HG03558 (cell line): Measurements from ENCODE around the gene SPDYC.
A peak's percentile ranks its signal among the peaks of the same experiment; 100 is the strongest.

Experiments
- ATAC-seq: cut with Tn5 transposase; IDR thresholded peaks from one replicate; pipeline ENCODE4 v1.9.1; 2021; ENCODE audit warnings: moderate number of reproducible peaks; ENCODE audit not compliant: unreplicated experiment; ENCODE audit errors: extremely low read depth

The SPDYC gene

DNA sequence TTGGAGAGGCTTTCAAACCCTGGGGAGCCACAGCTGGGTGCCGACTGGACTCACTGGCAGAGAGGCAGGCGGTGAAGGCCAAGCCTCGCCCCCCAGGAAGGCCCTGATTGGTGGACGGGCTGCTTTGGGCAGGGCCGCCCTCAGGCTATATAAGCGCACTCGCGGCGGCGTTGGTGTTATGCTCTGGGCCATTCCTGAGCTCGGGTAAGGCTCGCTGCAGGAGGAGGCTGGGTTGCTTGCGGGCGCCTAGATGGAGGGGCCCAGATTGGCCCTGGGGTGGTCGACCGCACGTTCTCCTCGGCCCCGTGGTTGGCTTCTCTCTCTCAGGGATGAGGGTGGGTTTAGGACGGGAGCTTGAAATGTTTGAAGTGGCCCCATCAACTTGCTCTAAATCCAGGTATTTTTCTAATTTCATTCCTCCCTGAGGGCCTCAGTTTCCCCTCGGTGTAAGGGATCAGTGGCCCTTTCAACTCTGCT is at the start of gene SPDYC:
TSS of gene SPDYC (plus strand) at position 176 of the 477 bp plus-strand sequence. CDS start 1,125 bp downstream, outside the sequence.
- no peak for ATAC-seq

DNA sequence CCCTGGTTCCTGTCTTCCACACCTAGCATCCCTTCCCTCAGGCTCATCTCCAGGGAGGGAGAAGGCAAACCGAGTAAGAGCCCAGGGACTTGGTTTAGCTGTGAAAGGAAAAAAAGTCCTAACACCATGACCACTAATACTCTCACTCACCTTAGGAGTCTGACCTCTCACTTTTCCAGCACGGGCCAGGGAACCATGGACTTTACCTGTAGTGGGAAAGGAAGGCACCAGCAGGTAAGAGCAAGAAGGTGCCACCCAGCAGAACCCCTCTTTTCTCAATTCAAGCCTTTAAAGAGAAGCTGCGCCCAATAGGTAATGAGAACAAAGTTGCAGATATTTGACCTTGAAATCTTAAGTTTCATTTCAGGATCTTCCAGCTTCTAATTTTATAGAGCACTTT is 49.2 kb upstream of the SPDYC start:
- ATAC-seq = no peak

DNA sequence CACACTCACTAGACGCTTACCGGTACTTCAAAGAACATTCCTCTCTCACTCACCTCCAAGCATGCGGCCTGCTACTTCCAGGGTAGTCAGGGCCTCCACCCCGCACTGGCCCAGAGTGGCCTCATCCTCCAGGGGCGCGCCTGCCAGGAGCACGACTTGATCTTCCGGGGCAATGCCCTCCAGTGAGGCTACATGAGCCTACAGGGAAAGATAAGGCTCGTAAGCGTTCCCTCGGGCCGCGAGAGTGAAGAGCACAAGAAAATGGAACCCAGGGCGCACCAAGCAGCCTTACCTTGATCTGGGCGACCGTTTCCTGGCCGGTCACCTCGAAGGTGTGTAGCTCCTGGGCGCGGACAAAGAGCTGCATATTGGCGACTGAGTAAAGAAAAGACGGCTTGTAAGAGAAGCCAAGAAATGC is 48.6 kb upstream of the SPDYC start:
- ATAC-seq = no peak

DNA sequence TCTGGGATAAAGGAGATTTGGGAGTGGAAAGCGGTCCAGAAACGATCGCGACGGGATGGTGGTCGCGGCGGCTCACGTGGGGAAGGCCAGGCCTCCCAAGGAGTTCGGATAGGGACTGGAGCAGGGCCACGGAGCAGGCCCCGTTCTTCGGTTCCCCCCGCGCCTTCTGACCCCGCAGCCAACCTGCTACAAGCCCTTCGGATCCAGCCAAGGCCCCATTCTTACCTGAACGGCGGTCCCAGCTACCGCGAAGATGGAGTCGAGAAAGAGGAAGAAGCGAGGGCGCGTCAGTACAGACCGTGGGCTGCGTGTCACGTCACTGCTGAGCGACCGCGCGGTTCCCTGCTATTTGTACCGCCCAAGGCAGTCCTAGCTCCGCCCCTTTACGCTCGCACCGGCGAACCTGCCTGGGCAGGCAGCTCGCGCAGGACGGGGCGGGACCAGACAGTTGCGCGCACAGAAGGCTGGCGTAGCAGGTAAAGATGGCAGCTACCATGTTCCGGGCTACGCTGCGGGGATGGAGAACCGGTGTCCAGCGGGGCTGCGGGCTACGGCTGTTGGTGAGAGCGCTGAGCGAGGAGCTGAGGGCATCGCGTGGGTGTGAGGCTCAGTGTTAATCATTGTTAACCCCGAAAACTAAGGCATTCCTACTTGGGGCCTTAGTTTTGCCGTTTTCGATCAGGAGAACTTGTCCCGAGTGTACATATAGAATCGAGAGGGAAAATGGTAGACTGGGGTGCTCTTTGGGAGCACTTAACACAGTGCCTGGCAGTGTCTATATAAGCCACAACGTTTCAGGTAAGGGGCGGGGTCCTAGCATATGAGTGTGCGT is 48.0 kb upstream of the SPDYC start, which contains the start of the genes FAU and MRPL49:
TSS of gene FAU (minus strand) at position 270 of the 832 bp plus-strand sequence. CDS start 321 bp downstream, outside the sequence.
TSS of gene MRPL49 (plus strand) at position 457 of the 832 bp plus-strand sequence. CDS start at position 483, 26 bp downstream.
- ATAC-seq = peak; percentile 64

GRCh38 chr11:65124480-65125196 is 45.4 kb upstream of the SPDYC start:
- ATAC-seq = no peak

DNA sequence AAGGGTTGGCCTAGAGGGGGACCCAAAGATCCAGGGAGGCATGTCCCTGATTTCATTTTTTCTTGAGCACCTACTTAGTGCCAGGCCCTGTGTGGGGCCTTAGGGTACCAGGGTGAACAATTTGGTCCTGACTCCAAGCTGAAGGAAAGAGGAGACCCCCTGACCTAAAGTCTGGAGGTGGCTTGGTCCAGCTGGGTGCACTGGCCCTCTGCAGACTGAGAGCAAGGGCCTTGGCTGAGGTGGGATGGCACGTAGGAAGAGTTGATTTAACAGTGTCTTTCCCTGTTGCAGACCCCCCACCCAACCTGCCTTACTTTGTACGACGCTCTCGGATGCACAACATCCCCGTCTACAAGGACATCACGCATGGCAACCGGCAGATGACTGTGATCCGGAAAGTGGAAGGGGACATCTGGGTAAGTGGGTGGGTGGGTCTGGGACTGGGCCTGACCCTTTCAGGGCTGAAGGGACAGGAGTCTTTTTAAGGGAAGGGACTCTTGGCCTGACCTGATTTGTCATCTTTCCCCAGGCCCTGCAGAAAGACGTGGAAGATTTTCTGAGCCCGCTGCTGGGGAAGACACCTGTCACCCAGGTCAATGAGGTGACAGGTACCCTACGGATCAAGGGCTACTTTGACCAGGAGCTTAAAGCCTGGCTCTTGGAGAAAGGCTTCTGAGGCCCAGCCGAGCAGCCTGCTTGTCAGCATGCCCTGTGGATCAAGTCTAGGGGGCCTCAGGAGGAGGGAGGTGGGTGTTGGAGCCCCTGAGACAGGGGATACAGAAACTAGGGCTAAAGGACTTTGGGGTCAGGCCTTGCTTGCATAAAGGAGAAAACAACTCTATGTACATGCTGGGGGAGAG is 44.6 kb upstream of the SPDYC start:
- ATAC-seq = no peak

- ATAC-seq = no peak
These were observed 43.3 kb upstream of the SPDYC start for GRCh38 chr11:65126624-65127274.

GRCh38 chr11:65127473-65128181 is 42.4 kb upstream of the SPDYC start:
- ATAC-seq = no peak

DNA sequence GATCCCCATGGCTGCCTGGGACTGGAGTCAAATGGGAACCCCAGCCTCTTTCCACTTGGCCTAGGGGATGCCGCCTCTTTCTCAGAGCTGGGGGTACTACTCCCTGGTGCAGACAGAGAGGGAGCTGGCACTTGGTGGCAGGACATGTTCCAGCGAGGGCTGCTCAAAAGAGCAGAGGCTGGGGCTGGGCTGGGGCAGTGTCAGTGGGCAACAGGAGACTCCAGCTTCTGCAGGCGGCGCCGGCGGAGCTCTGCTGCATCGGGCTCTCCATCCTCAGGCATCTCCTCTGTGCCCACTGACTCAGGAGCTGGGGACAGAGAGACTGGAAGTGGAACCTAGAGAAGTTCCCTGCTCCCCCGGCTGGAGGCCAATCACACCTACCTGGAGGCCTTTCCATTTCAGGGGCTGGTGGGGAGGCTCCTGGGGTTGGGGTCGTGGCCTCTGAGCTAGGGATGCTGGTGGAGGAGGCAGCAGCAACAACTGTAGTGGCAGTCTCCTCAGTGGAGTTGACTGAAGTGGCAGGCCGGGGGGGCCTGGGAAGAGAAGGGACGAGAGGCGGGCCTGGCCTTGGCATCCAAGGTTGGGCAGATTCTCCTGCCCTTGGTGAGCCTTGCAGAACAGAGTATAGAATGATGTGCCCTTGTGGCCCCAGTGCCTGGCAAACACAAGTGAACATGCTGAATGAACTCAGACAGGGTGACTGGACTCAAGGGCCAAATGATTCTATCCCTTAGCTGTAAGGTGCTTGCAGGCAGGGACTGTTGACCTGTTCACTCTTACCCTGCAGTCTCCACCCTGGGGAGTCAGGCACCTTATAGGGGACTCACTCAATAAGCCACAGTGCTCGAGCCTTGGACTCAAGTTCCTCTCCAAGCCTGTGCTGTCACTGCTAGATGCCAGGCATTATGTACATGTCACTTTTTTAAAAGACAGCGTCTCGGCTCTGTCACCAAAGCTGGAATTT is 41.6 kb upstream of the SPDYC start:
- no peak for ATAC-seq

DNA sequence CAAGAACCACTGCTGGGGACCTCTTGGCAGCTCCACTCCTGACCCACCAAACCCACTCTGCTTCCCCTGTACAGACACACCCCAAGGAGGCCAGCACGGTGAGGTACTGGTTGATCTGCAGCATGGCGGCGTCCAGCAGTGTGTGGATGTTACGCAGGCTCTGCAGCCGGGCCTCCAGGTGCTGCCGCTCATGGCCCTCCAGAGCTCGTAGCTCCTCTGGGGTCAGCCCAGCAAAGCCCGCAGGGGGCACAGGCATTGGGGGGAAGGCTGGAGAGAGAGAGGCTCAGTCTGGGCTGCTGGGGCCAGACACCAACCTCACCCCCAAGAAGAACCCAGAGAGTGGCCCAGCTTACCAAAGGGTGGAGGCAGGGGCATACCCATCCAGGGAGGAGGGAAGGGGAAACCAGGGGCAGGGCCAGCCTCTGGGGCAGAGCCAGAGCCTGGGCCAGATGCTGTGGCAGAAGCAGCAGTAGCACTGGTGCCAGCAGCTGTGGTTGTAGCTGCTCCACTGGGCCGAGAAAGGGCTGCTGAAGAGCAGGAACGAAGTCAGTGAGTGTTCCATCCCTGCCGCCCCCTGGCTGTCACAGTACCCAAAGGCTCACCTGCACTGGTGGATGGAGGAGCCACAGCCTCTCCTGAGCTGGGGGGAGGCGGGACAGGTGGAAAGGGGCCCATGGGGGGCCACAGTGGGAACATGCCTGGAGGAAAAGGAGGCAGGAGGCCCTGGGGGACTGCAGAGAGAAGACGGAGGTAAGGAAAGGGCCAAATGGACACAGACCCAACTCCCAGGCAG is 40.2 kb upstream of the SPDYC start:
- no peak for ATAC-seq

GRCh38 chr11:65130631-65131416 is 39.2 kb upstream of the SPDYC start:
- ATAC-seq = no peak

GRCh38 chr11:65131417-65131776 is 38.6 kb upstream of the SPDYC start:
- ATAC-seq = no peak

- no peak for ATAC-seq
These were observed 38.2 kb upstream of the SPDYC start for GRCh38 chr11:65131895-65132237.

DNA sequence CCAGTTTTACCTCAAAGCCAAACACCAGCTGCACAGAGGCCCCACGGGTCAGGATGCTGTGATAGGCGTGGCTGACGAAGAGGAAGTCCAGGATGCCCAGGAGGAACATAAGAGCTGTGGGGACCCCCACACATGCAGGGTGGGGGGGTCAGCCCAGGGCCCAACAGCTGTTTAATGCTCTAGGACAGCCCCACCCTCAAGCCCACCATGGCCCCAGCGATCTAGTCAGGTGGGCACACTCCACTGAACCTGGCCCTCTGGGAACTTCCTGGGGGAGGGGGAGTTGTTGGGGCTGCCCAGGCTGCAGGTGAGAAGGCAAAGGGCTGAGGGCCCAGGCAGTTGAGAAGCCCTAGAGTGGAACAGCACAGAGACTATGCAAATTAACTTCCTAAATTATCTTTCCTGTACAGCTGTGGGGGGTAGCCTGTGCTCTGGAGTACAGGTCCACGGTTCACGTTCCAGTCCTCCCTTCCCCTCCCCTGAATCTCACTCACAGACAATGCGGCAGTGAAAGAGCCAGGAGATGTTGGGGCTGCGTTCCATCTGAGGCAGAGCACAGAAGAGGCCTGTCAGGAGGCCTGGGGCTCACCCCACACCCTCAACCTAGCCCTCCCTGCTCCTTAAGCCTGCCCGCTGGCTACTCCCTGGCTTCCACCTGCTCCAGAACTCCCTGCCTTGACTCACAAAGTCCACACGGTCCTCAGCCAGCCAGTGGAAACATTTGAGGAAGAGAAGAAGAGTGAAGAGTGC is 37.6 kb upstream of the SPDYC start:
- ATAC-seq = no peak

DNA sequence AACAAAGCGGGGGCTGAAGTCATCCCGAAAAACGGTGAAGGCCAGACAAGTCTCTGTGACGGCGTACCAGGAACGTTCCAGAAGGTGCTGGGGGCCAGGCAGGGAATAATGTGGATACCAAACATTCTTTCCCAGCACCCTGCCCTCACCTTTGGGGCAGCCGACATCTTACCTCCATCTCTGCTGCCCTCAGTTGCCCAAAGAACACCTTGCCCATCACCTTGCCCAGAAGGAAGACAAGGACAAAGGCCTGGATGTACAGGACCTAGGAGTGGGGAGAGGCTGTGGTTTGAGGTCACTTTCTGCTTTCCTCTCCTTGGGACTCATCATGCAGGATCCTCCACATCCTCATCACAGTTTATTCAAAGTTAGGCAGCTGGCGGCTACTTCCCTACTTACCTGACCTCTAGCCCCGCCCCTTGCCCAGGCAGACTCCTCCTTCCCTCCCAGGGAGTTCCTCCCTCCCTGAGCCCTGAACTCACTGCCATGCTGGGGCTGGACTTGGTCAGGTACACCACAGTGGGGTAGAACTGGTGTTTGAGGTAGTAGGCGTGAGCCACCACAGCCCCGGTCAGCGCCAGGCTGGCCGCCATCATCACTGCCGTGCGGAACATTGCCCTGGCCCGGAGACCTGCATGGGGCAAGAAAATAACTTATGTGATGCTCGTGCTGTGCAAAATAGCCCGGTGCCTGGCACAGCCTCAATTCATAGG is 36.9 kb upstream of the SPDYC start:
- ATAC-seq = no peak
